ENCODE measurements around the gene ANKRD53.

Gene ANKRD53

DNA sequence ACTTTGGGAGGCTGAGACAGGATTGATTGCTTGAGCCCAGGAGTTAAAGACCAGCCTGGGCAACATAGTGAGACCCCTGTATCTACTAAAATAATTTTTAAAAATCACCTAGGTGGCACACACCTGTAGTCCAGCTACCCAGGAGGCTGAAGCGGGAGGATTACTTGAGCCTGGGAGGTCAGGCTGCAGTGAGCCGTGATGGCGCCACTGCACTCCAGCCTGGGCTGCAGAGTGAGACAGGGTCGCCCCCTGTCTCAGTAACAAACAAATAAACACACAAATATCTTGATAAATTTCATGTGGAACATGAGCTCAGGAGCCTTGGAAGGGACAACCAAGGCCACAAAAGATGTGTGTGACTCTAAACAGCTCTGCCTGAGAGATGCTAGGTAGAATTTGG, 11.7 kb upstream of the ANKRD53 start:
- no peak for DNase-seq

DNA sequence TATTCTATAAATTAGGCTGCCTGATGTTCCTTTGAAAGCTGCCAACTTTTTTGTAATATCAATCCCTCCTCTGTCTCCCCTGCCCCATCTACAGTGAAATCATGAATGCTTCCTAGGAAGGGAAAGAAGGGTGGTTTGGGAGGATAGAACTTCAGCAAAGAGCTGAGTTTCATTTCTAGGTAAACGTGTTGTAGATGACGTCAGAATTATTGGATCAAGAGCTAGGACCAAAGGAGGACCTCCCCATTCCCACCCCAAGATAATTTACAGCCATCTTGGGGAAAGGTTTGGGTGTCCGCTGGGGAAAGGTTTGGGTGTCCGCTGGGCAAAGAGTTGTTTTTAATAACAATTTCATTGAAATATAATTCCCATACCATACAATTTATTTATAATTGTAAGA, 11.2 kb upstream of the ANKRD53 start:
- no peak for DNase-seq

DNA sequence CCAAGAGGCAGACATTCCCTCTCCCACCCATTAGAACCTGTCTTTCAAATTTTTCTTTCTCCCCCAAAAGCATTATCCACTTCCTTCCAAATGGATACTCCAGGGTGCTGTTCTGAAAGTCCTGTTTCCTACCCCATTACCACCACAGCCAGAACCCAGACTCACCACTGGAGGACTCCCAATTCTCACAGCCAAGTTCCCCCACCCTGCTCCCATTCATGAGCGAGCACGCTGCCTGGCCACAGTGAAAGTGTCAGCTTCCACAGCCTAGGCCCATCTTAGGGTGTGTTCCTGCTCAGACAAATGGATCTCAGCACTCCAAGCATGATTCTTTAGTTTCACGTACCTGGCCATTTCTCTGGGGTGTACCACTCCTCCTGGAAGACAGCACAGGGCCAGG, 3.8 kb upstream of the ANKRD53 start:
- DNase-seq = no peak

DNA sequence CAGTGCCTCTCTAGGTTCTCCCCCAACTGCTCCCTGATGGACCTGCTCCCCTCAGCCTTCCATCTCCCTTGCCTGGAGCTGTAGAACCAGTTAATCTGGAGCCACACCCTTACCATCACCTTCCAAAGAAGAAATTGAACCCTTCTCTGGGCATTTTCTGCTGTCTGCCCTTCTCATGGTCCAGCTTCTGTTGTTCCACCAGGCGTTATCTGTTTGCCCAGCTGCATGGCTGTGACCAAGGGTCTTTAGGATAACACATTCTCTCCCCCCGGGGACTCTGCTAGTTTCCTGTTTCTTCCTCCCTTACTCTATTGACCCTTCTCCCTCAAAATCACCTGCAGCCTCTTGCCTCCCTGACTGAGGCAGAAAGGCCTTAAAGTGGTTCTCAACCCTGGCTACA, 3.2 kb upstream of the ANKRD53 start:
- DNase-seq = no peak

DNA sequence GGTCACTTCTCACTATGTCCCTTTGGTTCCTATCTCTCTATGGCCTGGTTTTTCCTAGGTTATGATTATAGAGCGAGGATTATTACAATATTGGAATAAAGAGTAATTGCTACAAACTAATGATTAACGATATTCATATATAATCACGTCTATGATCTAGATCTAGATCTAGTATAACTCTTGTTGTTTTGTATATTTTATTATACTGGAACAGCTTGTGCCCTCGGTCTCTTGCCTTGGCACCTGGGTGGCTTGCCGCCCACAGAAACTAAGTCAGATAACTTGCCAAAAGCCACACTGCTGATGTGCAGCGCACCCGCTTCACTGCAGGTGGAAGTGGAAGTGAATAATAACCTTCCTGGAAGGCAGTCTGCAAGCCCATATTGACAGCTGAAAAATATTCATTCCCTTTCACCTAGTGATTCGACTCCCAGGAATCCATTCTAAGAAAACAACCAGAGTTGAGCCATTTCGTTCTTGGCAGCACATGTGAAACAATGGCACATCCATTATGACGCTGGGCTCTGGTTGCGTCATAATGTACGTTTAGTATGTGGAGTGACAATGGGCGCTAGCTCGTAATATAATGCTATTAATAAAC, 725 bp upstream of the ANKRD53 start:
- DNase-seq = no peak

DNA sequence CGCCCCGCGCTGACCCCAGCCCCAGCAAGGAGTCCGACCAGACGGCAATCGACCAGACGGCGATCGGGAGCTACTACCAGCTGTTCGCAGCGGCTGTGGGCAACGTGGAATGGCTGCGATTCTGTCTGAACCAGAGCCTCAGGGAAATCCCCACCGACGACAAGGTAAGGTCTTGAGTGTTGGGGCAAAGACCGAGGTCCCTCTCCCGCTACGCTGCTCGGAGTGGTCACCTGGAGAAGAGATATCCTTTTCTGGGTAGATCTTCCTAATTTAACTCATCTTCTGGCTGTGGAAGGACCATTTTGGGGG, 704 bp downstream of the ANKRD53 start:
- no peak for DNase-seq

DNA sequence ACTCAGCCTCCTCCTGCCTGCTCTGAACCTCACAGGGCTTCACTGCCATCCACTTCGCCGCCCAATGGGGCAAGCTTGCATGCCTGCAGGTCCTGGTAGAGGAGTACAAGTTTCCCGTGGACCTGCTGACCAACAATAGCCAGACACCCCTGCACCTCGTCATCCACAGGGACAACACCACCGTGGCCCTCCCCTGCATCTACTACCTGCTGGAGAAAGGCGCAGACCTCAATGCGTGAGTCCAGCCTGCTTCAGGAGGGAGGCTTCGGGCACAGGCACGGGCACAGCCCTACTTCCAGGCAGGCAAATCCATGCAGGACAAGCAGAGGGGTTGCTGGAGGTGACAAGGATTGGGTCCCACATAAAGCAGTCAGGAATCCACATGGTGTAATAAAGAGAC, 1.2 kb downstream of the ANKRD53 start:
- no peak for DNase-seq

DNA sequence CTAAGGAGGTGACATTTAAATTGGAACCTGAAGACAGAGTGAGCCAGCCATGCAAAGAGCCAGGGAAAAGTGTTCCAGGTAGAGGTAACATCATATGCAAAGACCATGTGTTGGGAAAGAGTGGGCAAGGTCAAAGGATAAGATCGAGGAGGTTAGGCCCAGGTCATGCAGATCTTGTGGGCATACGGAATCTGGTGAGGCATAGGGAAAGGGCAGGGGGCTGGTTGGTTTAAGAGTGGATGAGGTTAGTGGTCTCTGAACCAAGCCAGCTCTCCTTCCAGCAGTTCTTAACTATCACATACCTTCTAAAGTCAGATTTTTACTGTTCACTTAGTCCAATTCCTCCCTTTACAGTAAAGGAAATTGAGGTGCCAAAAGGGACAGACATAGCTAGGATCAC, 3.0 kb downstream of the ANKRD53 start:
- no peak for DNase-seq

DNA sequence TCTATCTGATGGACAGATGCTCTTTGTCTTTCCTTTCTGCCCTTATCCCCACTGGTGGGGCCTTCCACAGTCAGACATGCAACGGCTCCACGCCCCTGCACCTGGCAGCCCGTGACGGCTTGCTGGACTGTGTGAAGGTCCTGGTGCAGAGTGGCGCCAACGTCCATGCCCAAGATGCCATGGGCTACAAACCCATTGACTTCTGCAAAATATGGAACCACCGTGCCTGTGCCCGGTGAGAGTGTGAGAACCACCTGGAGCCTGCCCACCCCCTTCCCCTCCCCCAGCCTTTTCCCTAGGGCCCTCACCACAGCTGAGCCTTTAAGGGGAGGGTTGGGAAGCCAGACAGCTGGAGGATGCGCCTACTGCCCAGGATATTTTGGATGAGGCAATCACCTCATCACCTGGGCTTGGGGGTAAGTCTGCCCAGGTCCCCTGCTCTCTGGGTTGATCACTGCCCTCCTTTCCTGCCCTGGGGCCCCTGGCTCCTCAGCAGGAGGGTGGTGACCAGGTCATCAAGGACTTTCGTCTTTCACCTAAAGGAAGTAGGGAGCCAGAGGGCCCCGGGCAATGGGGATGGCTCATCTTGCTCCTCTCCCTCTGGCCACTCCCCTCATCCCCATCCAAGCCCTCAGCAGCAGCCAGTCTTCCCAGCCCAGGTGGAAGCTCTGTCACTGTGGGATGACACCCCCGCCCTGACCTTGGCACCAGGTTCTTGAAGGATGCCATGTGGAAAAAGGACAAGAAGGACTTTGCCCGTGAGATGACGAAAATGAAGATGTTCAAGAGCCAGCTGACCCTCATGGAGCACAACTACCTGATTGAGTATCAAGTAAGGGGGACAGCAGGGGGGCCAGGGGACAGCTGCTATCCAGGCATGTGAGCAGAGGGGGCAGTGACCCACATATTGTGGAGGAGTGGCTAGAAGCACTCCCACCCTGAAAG, 3.7 kb downstream of the ANKRD53 start:
- DNase-seq = no peak

DNA sequence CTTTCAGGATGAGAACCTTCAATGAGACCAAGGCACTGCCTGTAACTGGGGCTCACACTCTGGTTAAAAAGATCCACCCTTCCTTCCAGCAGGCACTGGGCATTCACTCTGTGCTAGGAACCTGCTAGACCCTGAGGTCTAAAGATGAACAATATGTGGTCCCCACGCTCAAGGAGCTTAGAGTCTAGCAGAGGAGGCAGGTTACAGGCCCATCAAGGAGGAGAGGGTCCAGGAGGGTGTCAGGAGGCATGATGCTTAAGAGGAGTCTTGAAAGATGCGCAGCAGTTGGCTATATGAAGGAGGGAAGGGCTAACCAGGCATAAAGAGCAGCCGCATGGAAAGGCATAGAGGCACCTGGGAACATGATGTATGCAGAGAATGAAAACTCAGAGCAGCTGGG, 4.5 kb downstream of the ANKRD53 start:
- no peak for DNase-seq

DNA sequence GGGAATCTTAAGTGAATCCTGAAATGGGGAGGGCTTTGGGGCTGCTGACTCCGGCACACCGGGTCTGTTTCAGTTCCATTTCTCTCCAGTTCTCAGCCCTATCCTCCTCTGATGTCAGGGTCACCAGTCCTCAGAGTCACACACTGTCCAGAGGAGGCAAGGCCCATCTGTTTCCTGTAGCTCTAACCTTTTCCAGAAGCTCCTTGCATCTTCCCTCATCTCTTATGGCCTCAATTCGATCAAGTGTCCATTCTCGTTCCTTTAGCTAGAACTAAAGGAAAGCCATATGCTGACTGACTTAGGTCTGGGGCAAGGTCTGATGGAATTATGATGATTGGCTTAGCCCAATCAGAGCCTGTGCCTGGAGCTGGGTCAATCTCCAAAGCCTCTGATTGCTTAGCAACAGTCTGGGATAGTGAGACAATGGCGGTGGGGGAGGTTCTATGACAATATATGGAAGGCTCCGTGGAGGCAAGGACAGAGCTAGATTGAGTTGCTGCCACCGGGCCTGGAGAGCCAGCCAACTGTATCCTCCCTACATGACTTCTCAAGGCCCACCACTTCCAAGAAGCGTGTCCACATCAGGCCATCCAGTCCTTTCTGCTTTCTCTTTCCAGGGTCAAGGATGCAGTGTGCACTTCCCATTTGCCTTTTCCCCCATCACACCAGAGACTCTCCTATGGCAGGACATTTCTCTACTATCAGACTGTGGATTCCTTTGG, 5.2 kb downstream of the ANKRD53 start:
- DNase-seq = no peak

DNA sequence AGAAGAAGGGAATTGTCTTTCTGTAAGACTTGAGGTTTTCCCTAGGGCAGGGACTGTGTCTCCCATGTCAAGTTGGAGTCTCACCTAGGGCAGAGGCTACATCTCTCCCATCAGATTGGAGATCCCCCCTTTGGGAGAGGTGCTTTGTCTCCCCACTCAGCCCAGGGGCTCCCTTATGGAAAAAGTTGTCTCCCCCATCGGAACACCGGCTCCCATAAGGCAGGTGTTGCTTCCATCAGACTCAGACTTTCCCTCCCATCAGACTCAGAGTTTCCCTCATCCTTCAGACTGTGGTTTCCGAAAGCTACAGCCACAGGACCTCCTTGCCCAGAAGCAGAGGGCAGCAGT, 5.8 kb downstream of the ANKRD53 start:
- no peak for DNase-seq

DNA sequence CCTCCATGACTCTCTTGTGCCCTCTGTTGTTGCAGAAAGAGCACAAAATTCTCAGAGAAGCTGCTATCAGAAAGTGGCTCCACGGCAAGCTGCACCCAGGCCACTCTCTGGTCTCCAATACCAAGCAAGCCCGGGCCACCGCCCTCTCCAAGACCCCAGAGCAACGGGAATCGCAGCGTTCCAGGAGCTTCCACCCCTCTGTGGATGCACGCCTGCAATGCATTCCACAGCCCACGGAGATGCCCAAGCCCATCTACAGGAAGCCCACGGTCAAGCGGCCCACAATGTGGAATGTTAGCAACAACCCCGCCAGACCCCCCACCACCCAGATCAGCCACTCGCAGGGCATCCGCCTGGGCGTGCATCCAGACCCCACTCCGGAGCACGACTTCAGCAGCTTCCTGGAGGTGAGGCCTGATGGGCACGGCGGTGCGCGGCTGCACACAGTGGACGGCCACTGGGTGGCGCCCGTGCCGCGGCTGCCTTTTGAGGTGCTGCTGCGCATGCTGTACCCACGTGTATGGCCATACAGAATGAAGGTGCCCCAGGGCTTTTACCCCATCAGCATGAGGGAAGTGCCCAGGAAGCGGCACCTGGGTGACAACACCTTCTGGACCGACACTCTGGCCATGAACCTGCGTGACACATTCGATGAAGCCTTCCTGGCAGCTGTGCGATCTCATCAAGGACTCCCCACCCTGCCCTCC, 6.3 kb downstream of the ANKRD53 start:
- no peak for DNase-seq

DNA sequence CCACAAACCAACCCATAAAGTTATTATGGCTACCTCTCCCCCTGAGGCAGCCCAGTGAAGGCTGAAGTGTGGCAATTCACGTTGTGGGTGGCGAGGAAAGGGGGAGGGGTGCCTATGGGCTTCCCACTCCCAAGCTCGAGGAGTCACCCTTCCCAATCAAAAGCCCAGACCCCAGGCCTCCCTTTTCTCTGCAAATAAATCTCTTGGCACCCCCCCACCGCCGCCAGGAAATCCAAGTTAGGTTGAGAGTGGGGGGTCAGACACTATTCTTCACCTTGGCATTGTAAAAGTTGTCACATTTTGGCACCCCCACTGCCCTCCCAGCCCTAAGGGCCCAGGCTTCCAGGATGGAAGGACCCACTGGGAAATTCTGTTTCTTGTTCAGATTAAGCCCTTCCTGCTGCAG, 6.9 kb downstream of the ANKRD53 start:
- DNase-seq = no peak

DNA sequence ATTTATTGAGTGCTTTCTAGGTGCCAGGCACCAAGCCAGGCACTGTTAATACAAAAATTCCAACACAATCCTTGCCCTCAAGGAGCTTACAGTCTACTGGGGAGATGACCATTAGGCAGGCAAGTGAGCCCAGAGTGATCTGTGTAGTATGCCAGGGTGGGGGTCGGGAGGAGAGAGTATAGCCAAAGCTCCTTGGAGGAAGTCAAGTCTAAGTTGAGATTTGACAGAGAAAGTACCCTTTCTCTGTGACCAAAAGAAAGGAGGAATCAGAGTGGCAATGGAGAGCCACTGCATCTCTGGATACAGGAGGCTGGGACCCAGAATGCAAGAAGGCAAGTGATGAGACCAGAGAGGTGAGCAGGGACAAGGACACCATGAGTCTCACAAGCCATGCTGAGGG, 7.5 kb downstream of the ANKRD53 start:
- no peak for DNase-seq

DNA sequence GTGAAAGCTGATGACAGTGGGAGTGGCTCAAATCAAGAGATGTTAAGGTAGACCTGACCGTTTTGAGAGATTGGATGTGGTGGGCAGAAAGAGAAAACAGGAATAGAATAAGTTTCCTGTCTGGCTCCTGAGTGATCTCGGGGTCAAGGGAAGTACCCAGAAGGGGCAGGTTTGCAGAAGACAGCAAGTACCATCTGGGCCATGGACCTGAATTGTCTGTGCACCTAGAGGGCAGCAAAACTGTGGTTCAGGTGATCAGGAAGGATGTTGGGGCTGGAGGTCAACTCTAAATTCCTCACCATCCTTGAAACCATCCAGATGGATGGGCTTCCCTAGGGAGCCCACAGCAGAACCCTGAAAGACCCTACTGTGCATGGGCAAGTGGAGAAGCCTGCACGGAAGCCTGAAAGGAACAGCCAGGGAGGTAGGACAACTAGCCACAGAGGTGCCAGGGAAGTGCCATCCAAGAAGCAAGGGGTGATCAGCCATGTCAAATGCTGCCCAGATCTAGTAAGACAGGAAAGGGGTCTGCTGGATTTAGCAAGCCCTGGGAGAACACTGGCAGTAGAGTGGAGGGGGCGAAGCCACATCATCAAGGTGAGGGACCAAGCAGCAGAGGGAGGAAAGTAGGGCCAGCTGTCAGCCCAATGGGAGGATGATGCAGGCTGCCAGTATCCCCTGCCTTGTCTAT, 8.2 kb downstream of the ANKRD53 start:
- no peak for DNase-seq

DNA sequence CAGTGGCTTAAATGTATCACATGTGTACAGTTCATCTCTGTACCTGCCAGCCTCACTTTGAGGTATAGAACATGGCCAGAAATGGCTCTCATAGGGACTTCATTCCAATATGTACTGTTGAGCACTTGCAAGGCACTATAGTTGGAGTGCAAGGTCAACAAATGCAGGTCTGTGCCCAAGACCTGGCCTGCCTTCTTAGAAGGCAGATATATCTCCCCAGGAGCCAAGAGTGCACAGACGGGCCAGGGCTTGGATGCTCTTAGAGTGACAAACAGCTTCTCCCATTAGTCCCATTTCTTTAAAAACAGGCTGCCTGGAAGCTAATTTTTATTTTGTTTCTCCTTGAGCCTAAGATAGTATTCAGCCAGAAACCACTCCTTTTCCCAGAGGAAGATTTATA, 9.0 kb downstream of the ANKRD53 start:
- DNase-seq = no peak

DNA sequence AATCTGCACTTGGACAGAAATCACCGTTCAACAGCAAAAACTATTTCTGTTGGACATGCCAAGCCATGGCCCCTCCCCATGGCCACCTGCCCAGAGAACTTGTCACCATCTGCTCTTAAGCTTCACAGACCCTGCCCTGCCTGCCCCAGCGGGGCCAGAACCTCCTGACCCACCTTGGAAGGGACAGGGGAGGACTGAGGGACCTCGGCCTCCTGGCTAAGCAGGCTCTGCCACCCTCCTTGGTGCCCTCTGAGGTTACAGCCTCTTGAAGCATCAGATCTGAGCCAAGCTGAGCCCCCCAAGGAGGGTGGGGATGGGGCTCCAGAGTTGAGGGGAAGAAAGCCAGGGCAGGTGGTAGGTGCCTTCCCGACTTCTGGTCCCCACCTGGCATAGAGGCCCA, 9.7 kb downstream of the ANKRD53 start:
- no peak for DNase-seq

DNA sequence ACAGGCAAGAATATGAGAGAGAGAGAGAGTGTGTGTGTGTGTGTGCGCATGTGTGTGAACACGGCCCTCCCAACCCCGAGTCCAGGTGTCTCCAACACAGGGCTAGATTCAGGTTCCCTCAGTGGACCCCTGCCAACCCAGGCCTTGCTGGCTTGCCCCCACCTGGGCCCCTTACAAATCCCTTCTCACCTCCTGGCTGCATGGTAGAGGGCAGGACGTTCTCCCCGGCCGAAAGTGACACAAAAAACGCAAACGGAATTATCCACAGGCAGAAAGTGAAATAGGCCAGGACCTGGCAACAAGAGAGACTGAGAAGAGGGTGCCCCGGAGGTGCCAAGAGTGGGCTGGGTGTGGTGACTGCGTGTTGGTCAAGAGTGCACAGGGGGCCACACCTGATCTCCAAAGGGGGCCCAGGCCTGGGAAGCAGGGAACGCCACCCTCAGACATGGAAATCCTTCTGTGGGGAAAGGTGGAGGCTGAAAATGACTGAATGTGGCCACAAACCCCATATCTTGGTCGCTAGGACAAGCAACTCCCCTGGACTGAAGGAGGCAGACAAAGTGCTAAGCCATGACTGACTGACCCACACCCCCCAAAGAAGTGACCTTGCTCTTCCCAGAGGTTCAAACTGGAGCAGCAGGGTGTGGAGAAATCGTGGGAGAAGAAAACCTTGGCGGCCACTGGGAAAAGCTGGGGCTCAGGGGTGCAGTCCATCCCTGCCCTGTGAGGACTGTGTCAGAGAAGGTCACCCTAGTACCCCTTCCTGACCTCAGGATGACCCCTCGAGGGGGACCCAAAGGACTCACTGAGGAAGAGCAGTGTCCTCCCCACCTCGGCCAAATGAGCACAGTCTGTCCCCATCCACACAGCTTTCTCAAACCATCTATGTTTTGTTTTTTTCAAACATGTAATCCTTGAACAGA, 10.6 kb downstream of the ANKRD53 start:
- DNase-seq = no peak

DNA sequence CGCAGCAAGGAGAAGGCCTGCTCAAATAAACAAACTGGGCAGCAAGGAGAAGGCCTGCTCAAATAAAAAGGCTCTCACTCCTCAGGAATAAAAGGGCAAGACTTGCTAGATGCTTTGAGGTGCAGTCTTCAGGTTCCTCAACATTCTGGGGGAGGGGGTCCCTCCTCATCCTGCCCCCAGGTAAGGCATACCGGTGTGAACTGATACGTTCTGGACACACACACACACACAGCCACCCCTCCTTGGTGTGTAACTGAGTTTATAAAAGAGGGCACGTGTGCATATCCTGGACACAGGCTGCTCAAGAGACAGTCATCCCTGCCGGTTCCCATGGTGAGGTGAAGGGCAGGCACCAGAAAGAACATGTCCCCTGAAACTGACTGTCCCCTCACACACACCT, 11.8 kb downstream of the ANKRD53 start:
- DNase-seq = no peak

DNA sequence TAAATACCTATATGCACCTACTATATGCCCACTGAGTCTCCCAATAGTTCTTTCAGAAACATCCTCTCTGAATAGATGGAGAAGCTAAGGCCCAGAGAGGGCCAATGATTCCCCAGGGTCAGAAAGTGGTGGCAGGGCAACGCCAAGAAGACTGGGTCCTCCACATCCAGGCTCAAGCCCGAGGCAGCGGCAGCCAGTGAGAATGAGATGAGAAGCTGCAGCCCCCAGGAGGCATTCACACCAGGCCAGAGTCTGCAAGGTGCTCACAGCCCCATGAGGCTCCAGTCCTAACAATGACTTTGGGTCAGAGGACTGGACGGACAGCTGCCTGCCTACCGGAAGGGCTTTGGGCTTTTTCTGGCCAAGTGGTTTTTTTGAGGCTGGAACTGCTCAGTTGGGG, 12.7 kb downstream of the ANKRD53 start:
- DNase-seq = no peak

DNA sequence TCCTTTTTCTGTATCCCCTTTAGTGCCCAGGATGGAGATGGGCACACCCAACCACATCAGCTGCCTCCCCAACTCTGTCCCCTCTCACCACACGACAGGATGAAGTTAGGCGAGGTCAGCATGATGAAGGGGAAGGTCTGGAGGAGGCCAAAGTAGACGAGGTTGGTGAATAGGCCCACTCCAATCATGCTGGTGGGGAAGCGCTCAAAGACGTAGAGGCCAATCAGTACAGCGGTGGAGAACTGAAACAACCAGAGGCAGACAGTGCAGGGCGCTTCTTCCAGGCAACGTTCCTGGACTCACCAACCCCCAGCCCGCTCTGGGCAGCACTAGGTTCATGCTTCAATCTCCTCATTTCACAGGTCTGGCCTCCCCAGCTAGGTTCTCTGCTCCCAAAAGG, 13.3 kb downstream of the ANKRD53 start:
- DNase-seq = no peak
